ENCODE results near the gene PLEKHD1. TPM values are rescaled to one million over a fixed set of nuclear protein-coding genes. Genes with fewer than 3 reads are reported as not detected.

Gene PLEKHD1
- total RNA-seq, 1 experiment from 2014 or later, result 1.0 TPM

GRCh38 chr14:69543341-69544115 lies 59.0 kb downstream of the PLEKHD1 start:
- Mint-ChIP-seq H3K27me3 (ENCODE audit: low read depth) (peaks cover 12% of the 10 kb centered on the region; the same call in 1 of the 2 replicates), H3K36me3 (no peaks in the 10 kb centered on the region), H3K9me3 (peaks cover 10% of the 10 kb centered on the region), H3K4me3 (no peak overlapping the region), H3K4me1 (peaks cover 10% of the 10 kb centered on the region), H3K27ac (no peak overlapping the region)
- ATAC-seq, result no peak
- ChIA-PET POLR2A (no interaction called here), CTCF (interaction anchor here (1.0 to 4.0 kb wide), 4 partner anchors 8 to 83 kb away, joined by 4 to 34 read pairs (median 10); partner anchors contain the start of gene CCDC177)
- no peak for TF ChIP-seq USF2 (CRISPR knock-in tag; IDR thresholded peaks at IDR 0.05)
- no peak for TF ChIP-seq HMGA2 (CRISPR knock-in tag; IDR thresholded peaks at IDR 0.05)
- TF ChIP-seq TP53 (CRISPR knock-in tag; IDR thresholded peaks at IDR 0.05), result no peak
- no peak for TF ChIP-seq JAZF1 (CRISPR knock-in tag; IDR thresholded peaks at IDR 0.05)
- no peak for TF ChIP-seq CTCF (IDR thresholded peaks at IDR 0.05)
- TF ChIP-seq ZSCAN18 (CRISPR knock-in tag; IDR thresholded peaks at IDR 0.05), result no peak
- TF ChIP-seq ZNF138 (CRISPR knock-in tag; conservative IDR thresholded peaks at IDR 0.05), result no peak
- no peak for TF ChIP-seq ZNF396 (CRISPR knock-in tag; IDR thresholded peaks at IDR 0.05; ENCODE audit: borderline replicate concordance)
- no peak for TF ChIP-seq GRHL2 (CRISPR knock-in tag; IDR thresholded peaks at IDR 0.05; ENCODE audit: insufficient replicate concordance, severe bottlenecking)
- TF ChIP-seq ZBTB43 (CRISPR knock-in tag; IDR thresholded peaks at IDR 0.05), result no peak
- TF ChIP-seq MYBL2 (CRISPR knock-in tag; IDR thresholded peaks at IDR 0.05), result no peak
- TF ChIP-seq ESRRA (CRISPR knock-in tag; IDR thresholded peaks at IDR 0.05; ENCODE audit: borderline replicate concordance), result no peak
- TF ChIP-seq TEAD1 (CRISPR knock-in tag; IDR thresholded peaks at IDR 0.05), result no peak
- TF ChIP-seq PRRX2 (CRISPR knock-in tag; IDR thresholded peaks at IDR 0.05), result no peak
- no peak for DNase-seq (ENCODE audit: low spot score)

GRCh38 chr14:69547701-69548348 lies 63.3 kb downstream of the PLEKHD1 start:
- DNase-seq (ENCODE audit: low spot score) (peak; percentile 80), ATAC-seq (peak; percentile 90)
- peak overlapping the region; percentile 74 for H3K4me3 Mint-ChIP-seq
- POLR2A ChIA-PET, result interaction anchor here (0.9 to 1.3 kb wide), 2 partner anchors 26 to 28 kb away, joined by 4 read pairs; no protein-coding TSS in a partner anchor
- H3K27me3 Mint-ChIP-seq (ENCODE audit: low read depth), result peaks cover 12% of the 10 kb centered on the region; the same call in 1 of the 2 replicates
- H3K36me3 Mint-ChIP-seq, result no peaks in the 10 kb centered on the region
- H3K9me3 Mint-ChIP-seq, result peaks cover 10% of the 10 kb centered on the region
- H3K4me1 Mint-ChIP-seq, result peaks cover 30% of the 10 kb centered on the region
- H3K27ac Mint-ChIP-seq, result 0 out of 2 replicates have a peak overlapping the region, but pooled peaks have one; percentile 27
- CTCF ChIA-PET, result interaction anchor here (0.5 to 3.7 kb wide), 49 partner anchors 9 to 1552 kb away, joined by 3 to 130 read pairs (median 5); partner anchors contain the start of genes CCDC177, ERH, PLEKHD1 and SLC39A9
- TF ChIP-seq CREB1 (CRISPR knock-in tag; IDR thresholded peaks at IDR 0.05) (no peak), STAT6 (CRISPR knock-in tag; conservative IDR thresholded peaks at IDR 0.05; ENCODE audit: low read depth) (0 out of 2 replicates have a peak, but pooled peaks have one; percentile 88), NR3C1 (CRISPR knock-in tag; conservative IDR thresholded peaks at IDR 0.05; ENCODE audit: low read depth) (0 out of 2 replicates have a peak, but pooled peaks have one; percentile 61), CDX4 (CRISPR knock-in tag; IDR thresholded peaks at IDR 0.05; ENCODE audit: borderline replicate concordance) (no peak), TP53 (CRISPR knock-in tag; IDR thresholded peaks at IDR 0.05) (peak; percentile 62; the same call in 1 of the 2 replicates), AR (CRISPR knock-in tag; IDR thresholded peaks at IDR 0.05) (no peak), ETV6 (CRISPR knock-in tag; IDR thresholded peaks at IDR 0.05) (peak; percentile 57; the same call in 1 of the 2 replicates), MYBL2 (CRISPR knock-in tag; IDR thresholded peaks at IDR 0.05) (no peak)
